ENCODE data around the gene PPFIBP1. TPM values are rescaled to one million over a fixed set of nuclear protein-coding genes. Genes with fewer than 3 reads are reported as not detected.

The PPFIBP1 gene
- total and polyA plus RNA-seq, 10 donors = 3.7 to 182 (median 92.4) TPM

DNA sequence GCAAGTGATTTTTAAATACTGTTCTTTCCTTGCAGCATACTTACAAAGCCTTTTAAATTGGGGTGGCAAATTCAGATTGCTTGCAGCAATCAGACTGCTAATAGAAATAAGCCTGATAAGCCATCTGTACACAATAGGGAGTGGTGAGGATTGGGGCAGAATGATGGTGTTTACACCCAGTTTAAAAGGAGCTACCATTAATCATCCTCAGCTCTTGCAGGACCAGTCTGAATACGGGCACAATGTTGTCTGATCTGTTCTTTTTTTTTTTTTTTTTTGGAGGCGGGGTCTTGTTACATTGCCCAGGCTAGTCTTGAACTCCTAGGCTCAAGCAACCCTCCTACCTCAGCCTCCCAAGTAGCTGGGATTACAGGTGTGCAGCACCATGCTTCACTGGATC, 122.1 kb downstream of the PPFIBP1 start:
- Histone ChIP-seq H3K4me3 (no peak overlapping the region), H3K9me3 (no peaks in the 10 kb centered on the region), H3K27ac (no peak overlapping the region), H3K36me3 (peaks cover 0 to 13% (median 2%) of the 10 kb centered on the region in 6 donors), H3K27me3 (replicated peaks in 1 of 7) (no peaks in the 10 kb centered on the region), H3K4me1 (peaks cover 0 to 3% (median 0%) of the 10 kb centered on the region in 6 donors)
- DNase-seq = no peak
- WGBS, 5 donors = 43 to 98% (median 63%) methylated on average over 2 of the region's 2 CpGs
- intact Hi-C loops (cut with DNase I; ENCODE audit: low total_unique reads) = no loop called here
- TF ChIP-seq CTCF (IDR thresholded peaks at IDR 0.05 in 8 of 11, conservative IDR thresholded peaks at IDR 0.05 in 3 of 11) = no peak
- no peak for TF ChIP-seq POLR2A (IDR thresholded peaks at IDR 0.05)
- no peak for TF ChIP-seq POLR2AphosphoS5 (IDR thresholded peaks at IDR 0.05)

DNA sequence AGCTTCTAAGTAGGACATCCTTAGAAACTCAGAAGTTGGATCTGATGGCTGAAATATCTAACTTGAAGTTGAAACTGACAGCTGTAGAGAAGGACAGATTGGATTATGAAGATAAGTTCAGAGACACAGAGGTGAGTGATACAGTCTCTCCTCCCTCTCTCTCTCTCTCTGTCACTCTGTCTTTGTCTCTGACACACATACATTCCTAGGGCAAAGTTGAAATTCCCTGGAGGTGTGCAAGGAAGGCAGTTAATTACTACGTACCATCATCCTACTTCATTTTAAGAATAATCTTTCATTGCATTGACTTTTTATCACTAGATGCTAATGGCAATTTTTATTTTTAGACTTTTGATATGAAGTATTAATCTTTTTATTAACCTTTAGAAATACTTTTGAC, 126.0 kb downstream of the PPFIBP1 start:
- Histone ChIP-seq H3K27me3 (replicated peaks in 1 of 7) (no peaks in the 10 kb centered on the region), H3K4me1 (peaks cover 0 to 16% (median 0%) of the 10 kb centered on the region in 6 donors), H3K36me3 (peaks cover 0 to 13% (median 2%) of the 10 kb centered on the region in 6 donors), H3K4me3 (no peak overlapping the region), H3K27ac (no peak overlapping the region), H3K9me3 (no peaks in the 10 kb centered on the region)
- TF ChIP-seq CTCF (IDR thresholded peaks at IDR 0.05 in 8 of 11, conservative IDR thresholded peaks at IDR 0.05 in 3 of 11) (no peak), POLR2AphosphoS5 (IDR thresholded peaks at IDR 0.05) (no peak), POLR2A (IDR thresholded peaks at IDR 0.05) (no peak)
- WGBS, 5 donors = 87 to 100% (median 93%) methylated on average over 1 of the region's 1 CpG
- DNase-seq = no peak
- intact Hi-C loops (cut with DNase I; ENCODE audit: low total_unique reads) = loop anchor here (5.0 kb wide), 1 partner anchor 213 kb away; no protein-coding TSS in a partner anchor

- TF ChIP-seq POLR2AphosphoS5 (IDR thresholded peaks at IDR 0.05) (no peak), POLR2A (IDR thresholded peaks at IDR 0.05) (no peak), CTCF (IDR thresholded peaks at IDR 0.05 in 8 of 11, conservative IDR thresholded peaks at IDR 0.05 in 3 of 11) (no peak)
- H3K4me1 ChIP-seq = peaks cover 0 to 16% (median 0%) of the 10 kb centered on the region in 6 donors
- peaks cover 0 to 13% (median 0%) of the 10 kb centered on the region in 6 donors for H3K36me3 ChIP-seq
- no peak overlapping the region for H3K27ac ChIP-seq
- no peaks in the 10 kb centered on the region for H3K27me3 ChIP-seq (replicated peaks in 1 of 7)
- no peak overlapping the region for H3K4me3 ChIP-seq
- H3K9me3 ChIP-seq = no peaks in the 10 kb centered on the region
- WGBS, 5 donors = 90 to 100% (median 95%) methylated on average over 1 of the region's 1 CpG
- no peak for DNase-seq
- intact Hi-C loops (cut with DNase I; ENCODE audit: low total_unique reads) = loop anchor here (5.0 kb wide), 1 partner anchor 214 kb away; no protein-coding TSS in a partner anchor
Observed at GRCh38 chr12:27651201-27651600, 127.2 kb downstream of the PPFIBP1 start.

DNA sequence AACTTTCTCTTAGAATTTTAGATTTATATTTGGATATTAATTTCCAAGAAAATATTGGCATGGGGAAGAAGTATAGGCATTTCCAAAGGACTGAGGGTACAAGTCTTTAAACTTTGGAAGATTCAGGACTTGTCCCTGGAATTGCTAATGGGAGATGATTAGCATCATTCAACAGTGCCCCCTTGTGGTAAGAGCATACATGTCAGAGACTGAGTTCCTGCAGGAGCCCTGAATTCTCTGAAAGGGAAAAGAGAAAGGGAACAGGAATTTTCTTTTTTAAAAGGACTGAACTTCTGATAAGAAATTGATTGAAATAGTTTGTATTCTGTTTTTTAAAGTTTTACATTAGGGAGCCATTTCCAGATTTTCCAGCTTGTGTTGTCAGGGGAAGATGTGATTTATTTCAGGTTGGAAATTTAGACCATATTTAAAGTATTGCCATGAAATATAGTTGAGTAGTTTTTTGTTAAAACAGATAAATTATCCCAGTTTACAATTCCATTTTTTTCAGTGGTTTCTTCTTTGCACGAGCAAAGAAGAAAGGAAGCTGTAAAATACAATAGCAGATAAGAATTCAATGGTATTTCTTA, 128.3 kb downstream of the PPFIBP1 start:
- Histone ChIP-seq H3K27ac (no peak overlapping the region), H3K9me3 (no peaks in the 10 kb centered on the region), H3K4me1 (peaks cover 0 to 16% (median 0%) of the 10 kb centered on the region in 6 donors), H3K27me3 (replicated peaks in 1 of 7) (no peaks in the 10 kb centered on the region), H3K4me3 (no peak overlapping the region), H3K36me3 (peaks cover 0 to 14% (median 0%) of the 10 kb centered on the region in 6 donors)
- TF ChIP-seq POLR2A (IDR thresholded peaks at IDR 0.05) = no peak
- TF ChIP-seq CTCF (IDR thresholded peaks at IDR 0.05 in 8 of 11, conservative IDR thresholded peaks at IDR 0.05 in 3 of 11) = peak; percentile 8 to 84 (median 74)
- intact Hi-C loops (cut with DNase I; ENCODE audit: low total_unique reads) = loop anchor here (5.0 kb wide), 1 partner anchor 215 kb away; no protein-coding TSS in a partner anchor
- 45 to 86% (median 57%) methylated on average over 1 of the region's 1 CpG for WGBS, 5 donors
- no peak for DNase-seq
